Nephron (organoid): Measurements from ENCODE around the gene IGSF23.

Experiments used
- H3K27ac Mint-ChIP-seq, 3 experiments: 2 replicates each; pipeline ENCODE4 v1.8.0; 2020; ENCODE audit warnings: mixed read lengths in 3 of 3, mild to moderate bottlenecking in 2 of 3, moderate library complexity in 1 of 3
- H3K27me3 Mint-ChIP-seq: 2 replicates; pipeline ENCODE4 v1.8.0; 2021; ENCODE audit warnings: low read depth, mild to moderate bottlenecking, moderate library complexity, mixed read lengths
- H3K36me3 Mint-ChIP-seq: 2 replicates; pipeline ENCODE4 v1.8.0; 2020; ENCODE audit warnings: low read depth, mixed read lengths
- H3K4me1 Mint-ChIP-seq: 2 replicates; pipeline ENCODE4 v1.8.0; 2020; ENCODE audit warnings: mixed read lengths
- H3K4me3 Mint-ChIP-seq, 3 experiments: 2 replicates each; pipeline ENCODE4 v1.8.0; 2020; ENCODE audit warnings: mild to moderate bottlenecking in 3 of 3, mixed read lengths in 3 of 3, moderate library complexity in 2 of 3
- H3K9me3 Mint-ChIP-seq: 2 replicates; pipeline ENCODE4 v1.8.0; 2020; ENCODE audit warnings: mixed read lengths
- TF ChIP-seq, protein P1 (sequence below), 3 experiments: fragments of 200-600 bp; sonication (generic); IDR thresholded peaks; one replicate each; pipeline ENCODE4 v1.5.0; 2021; ENCODE audit warnings: antibody characterized with exemption in 3 of 3; ENCODE audit not compliant: unreplicated experiment in 3 of 3

The IGSF23 gene

DNA sequence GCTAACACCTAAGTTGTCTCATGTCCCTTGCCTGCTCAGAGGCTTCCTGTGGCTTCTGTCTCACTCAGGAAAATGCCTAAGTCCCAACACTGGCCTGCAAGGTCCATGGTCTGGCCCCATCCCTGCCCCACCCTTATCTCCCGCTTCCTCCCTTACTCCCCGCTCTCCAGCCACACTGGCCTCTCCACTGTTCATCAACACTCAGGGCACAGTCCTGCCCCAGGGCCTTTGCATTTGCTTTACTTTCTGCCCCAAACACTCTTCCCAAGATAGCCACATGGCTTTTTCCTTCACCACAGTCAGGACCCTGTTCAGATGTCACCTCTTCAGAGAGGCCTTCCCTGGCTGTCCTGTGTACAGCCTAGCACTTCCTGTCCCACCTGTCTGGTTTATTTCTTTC is 32.1 kb upstream of the IGSF23 start:
- TF ChIP-seq, protein P1, sequence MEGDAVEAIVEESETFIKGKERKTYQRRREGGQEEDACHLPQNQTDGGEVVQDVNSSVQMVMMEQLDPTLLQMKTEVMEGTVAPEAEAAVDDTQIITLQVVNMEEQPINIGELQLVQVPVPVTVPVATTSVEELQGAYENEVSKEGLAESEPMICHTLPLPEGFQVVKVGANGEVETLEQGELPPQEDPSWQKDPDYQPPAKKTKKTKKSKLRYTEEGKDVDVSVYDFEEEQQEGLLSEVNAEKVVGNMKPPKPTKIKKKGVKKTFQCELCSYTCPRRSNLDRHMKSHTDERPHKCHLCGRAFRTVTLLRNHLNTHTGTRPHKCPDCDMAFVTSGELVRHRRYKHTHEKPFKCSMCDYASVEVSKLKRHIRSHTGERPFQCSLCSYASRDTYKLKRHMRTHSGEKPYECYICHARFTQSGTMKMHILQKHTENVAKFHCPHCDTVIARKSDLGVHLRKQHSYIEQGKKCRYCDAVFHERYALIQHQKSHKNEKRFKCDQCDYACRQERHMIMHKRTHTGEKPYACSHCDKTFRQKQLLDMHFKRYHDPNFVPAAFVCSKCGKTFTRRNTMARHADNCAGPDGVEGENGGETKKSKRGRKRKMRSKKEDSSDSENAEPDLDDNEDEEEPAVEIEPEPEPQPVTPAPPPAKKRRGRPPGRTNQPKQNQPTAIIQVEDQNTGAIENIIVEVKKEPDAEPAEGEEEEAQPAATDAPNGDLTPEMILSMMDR (IDR thresholded peaks at IDR 0.05; ENCODE audit: unreplicated experiment in 3 of 3), result no peak
- Mint-ChIP-seq H3K9me3 (peaks cover 4% of the 10 kb centered on the region), H3K4me1 (no peaks in the 10 kb centered on the region), H3K27ac (no peak overlapping the region), H3K36me3 (no peaks in the 10 kb centered on the region), H3K4me3 (no peak overlapping the region), H3K27me3 (peaks cover 8% of the 10 kb centered on the region)

DNA sequence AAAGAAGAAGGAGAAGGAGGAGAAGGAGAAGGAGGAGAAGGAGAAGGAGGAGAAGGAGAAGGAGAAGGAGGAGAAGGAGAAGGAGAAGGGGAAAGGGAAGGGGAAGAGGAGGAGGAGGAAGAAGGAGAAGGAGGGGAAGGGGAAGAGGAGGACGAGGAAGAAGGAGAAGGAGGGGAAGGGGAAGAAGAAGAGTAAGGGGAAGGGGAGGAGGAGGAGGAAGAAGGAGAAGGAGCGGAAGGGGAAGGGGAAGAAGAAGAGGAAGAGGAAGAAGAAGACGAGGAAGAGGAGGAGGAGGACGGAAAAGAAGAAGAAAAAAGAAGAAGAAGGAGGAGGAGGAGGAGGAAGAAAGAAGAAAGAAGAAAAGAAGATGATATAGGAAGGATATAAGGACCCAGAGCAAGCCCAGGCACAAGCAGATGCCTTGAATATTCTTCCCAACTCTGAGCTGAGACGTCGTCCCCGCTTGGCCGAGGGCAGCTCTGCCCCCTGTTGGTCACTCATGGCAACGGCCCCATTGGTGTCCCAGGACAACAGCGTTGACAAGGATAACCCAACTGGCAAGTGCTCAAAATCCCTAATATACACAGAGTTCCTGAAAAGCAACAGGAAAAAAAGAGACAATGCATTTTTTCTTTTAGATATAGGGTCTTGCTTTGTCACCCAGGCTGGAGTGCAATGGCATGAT is 30.6 kb upstream of the IGSF23 start:
- Mint-ChIP-seq H3K27ac (no peak overlapping the region), H3K9me3 (peaks cover 7% of the 10 kb centered on the region), H3K27me3 (peaks cover 15% of the 10 kb centered on the region), H3K36me3 (no peaks in the 10 kb centered on the region), H3K4me3 (no peak overlapping the region), H3K4me1 (no peaks in the 10 kb centered on the region)
- TF ChIP-seq, protein P1 (IDR thresholded peaks at IDR 0.05; ENCODE audit: unreplicated experiment in 3 of 3), result peak; percentile 33 to 58 (median 42)

DNA sequence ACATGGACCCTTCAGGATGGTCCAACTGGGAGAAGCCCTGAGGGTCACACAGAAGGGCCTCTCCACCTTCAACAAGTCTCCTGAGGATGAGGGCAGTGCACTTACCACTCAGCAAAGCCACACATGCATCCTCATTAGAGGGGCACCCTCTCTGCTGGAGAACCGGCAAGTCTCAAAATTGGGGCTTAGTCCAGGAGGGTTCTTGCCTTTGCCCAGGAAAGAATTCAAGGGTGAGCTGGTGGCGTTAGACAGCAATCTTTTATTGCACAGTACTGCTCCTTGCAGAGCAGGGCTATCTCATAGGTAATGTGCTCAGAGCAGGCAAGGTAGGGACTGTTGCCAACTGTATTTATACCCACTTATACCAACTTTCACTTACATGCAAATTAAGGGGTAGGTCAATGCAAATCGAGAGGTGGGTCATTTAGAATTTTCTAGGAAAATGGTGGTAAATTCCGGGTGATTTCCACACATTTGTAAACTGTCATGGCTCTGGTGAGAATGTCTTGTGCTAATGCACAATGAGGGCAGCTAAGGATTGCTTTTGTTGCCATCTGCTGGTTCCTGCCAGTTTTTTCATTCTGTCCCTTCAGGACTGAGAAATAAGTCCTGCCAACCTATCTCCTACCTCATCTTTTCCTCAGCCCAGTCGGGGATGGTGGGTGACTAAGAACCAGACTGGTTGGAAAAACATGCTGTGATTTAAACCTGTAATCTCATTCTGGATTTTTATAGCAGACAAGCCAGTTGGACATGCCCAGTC is 27.8 kb upstream of the IGSF23 start:
- Mint-ChIP-seq H3K9me3 (peaks cover 7% of the 10 kb centered on the region), H3K27ac (no peak overlapping the region), H3K36me3 (no peaks in the 10 kb centered on the region), H3K27me3 (peaks cover 21% of the 10 kb centered on the region), H3K4me3 (no peak overlapping the region), H3K4me1 (no peaks in the 10 kb centered on the region)
- TF ChIP-seq, protein P1 (IDR thresholded peaks at IDR 0.05; ENCODE audit: unreplicated experiment in 3 of 3), result no peak

DNA sequence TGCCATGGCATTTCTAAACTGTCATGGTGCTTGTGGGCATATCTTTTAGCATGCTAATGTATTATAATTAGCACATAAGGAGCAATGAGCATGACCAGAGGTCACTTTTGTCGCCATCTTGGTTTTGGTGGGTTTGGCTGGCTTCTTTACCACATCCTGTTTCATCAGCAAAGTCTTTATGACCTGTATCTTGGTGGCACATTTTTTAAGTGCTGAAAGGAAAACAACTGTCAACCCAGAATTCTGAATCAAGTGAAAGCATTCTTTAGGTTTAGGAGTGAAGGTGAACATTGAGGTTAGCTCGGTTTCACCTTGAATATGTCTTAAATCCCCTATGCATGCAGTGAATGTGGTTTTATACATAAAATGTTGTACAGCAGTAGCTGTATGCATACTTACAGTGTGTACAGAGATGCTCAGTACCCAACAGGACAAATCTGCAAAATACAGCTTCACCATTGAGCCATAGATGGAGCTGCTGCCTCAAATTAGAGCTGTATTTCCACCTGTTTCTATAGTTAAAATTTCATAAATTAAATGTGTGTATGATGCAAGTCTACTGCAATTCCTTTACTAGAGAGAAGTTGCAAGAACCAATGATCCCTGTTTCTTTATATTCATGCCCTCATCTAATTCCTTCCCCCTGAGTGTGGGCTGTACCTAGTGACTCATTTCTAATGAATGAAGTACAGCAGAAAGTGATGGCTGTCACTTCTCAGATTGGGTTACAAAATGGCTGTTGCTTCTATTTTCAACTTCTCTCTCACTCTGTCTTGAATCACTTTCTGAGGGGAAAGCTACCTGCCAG is 25.2 kb upstream of the IGSF23 start:
- no peak overlapping the region for H3K27ac Mint-ChIP-seq
- no peaks in the 10 kb centered on the region for H3K36me3 Mint-ChIP-seq

DNA sequence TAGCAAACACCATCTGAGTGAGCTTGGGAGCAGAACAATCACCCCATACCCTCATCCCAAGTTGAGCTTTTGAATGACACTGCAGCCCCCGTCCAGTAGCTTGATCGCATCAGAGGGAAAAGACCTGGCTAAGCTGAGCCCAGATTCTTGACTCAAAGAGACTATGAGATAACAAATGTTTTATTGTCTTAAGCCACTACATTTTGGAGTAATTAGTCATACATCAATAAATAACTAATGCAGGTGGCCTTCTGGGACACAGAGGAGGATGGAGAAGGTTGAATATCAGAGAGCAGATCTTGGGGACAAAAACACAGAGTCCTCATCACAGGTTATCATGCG is 24.6 kb upstream of the IGSF23 start:
- peaks cover 7% of the 10 kb centered on the region for H3K9me3 Mint-ChIP-seq
- H3K27ac Mint-ChIP-seq, result no peak overlapping the region
- no peaks in the 10 kb centered on the region for H3K4me1 Mint-ChIP-seq
- H3K27me3 Mint-ChIP-seq, result peaks cover 22% of the 10 kb centered on the region
- no peak overlapping the region for H3K4me3 Mint-ChIP-seq
- TF ChIP-seq, protein P1 (IDR thresholded peaks at IDR 0.05; ENCODE audit: unreplicated experiment in 3 of 3), result no peak
- H3K36me3 Mint-ChIP-seq, result no peaks in the 10 kb centered on the region

More for the DNA sequence above, 25.2 kb upstream of the IGSF23 start:
- Mint-ChIP-seq H3K9me3 (peaks cover 7% of the 10 kb centered on the region), H3K4me1 (no peaks in the 10 kb centered on the region), H3K4me3 (no peak overlapping the region), H3K27me3 (peaks cover 22% of the 10 kb centered on the region)
- TF ChIP-seq, protein P1 (IDR thresholded peaks at IDR 0.05; ENCODE audit: unreplicated experiment in 3 of 3), result no peak
